ENCODE results near the gene GRK5. TPM values are rescaled to one million over a fixed set of nuclear protein-coding genes. Genes with fewer than 3 reads are reported as not detected.
A peak's percentile ranks its signal among the peaks of the same experiment; 100 is the strongest.
"Not testable (repeated sequence)": the region's sequence is repeated elsewhere in the genome, so short reads cannot be mapped to it uniquely, and the experiment has no call there.

Gene GRK5
- total RNA-seq, 1 donor from 2014 or later, result 54.1 TPM

DNA sequence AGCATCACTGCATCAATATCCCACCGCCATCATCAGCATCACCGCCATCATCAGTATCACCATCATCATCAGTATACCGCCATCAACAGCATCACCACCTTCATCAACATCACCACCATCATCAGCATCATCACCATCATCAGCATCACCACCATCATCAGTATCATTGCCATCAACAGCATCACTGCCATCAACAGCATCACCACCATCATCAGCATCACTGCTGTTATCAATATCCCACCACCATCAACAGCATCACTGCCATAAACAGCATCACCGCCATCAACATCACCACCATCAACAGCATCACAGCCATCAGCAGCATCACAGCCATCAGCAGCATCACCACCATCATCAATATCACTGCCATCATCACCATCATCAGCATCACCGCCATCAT lies 219.3 kb downstream of the GRK5 start:
- DNase-seq (ENCODE audit: low spot score), result no peak
- intact Hi-C loops (cut with DNase I), result no loop called here
- ATAC-seq, result no peak

DNA sequence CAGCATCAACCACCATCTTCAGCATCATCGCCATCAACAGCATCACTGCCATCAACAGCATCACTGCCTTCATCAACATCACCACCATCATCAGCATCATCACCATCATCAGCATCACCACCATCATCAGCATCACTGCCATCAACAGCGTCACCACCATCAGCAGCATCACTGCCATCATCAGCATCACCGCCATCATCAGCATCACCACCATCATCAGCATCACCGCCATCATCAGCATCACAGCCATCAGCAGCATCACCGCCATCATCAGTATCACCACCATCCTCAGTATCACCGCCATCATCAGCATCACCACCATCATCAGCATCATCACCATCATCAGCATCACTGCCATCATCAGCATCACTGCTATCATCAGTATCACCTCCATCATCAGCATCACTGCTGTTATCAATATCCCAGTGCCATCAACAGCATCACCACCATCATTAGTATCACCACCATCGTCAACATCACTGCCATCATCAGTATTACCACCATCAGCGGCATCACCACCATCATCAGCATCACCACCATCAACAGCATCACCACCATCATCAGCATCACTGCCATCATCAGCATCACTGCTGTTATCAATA lies 220.0 kb downstream of the GRK5 start:
- no peak for DNase-seq (ENCODE audit: low spot score)
- intact Hi-C loops (cut with DNase I), result no loop called here
- no peak for ATAC-seq

GRCh38 chr10:119428789-119429188 lies 221.4 kb downstream of the GRK5 start:
- ATAC-seq (no peak), DNase-seq (ENCODE audit: low spot score) (no peak)
- intact Hi-C loops (cut with DNase I), result no loop called here

DNA sequence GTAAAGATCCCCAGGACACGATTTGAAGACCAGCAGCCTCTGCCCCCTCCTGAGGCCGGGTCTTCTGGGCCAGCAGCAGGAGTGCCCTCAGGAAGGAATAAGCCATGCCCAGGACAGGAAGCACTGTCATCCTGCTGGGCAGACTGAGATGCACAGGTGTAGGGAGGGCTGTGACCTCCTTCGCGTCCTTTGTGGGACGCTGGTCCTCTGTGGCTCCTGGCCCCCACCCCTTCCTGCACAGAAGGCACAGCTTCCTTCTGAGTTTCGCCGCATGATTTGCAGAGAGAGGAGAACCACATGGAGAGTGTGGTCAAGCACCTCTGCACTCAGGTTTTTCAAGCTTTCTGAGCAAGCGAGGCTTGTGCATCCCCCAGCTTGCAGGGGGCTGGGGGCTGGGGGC lies 222.4 kb downstream of the GRK5 start:
- intact Hi-C loops (cut with DNase I), result no loop called here
- no peak for DNase-seq (ENCODE audit: low spot score)
- ATAC-seq, result no peak

- intact Hi-C loops (cut with DNase I), result no loop called here
- no peak for DNase-seq (ENCODE audit: low spot score)
- ATAC-seq, result no peak
Observed at GRCh38 chr10:119431034-119431772, 223.8 kb downstream of the GRK5 start.

- intact Hi-C loops (cut with DNase I), result no loop called here
- ATAC-seq (no peak), DNase-seq (ENCODE audit: low spot score) (no peak)
Observed at GRCh38 chr10:119431773-119432135, 224.4 kb downstream of the GRK5 start.

- ATAC-seq; DNase-seq (ENCODE audit: low spot score); intact Hi-C loops (cut with DNase I): not testable (repeated sequence)
Observed at GRCh38 chr10:119434942-119435341, 227.6 kb downstream of the GRK5 start.

DNA sequence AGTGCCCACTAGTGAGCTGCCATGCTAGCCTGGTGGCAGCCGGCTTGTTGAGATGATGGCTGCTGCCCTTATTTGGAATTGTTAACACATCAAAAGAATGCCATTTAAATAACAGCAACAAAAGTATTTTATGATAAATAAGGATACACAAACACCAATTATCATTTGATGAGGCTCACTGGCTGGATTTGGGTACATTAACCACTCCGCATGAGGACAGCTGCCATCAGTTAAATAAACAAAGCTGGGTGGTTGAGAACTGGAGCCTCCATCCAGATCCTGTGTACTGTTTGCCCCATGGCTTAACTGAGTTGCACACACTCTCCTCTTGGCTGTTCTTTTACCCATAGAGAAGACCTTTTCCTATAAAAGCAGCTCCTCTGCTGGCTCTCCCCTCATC lies 231.3 kb downstream of the GRK5 start:
- DNase-seq (ENCODE audit: low spot score) (no peak), ATAC-seq (no peak)
- intact Hi-C loops (cut with DNase I), result no loop called here

GRCh38 chr10:119439922-119440321 lies 232.6 kb downstream of the GRK5 start:
- intact Hi-C loops (cut with DNase I), result loop anchor here (5.0 kb wide), 1 partner anchor 233 kb away; the partner anchor contains the start of gene GRK5
- ATAC-seq, result peak; percentile 35
- DNase-seq (ENCODE audit: low spot score), result no peak

GRCh38 chr10:119441151-119441821 lies 233.9 kb downstream of the GRK5 start:
- ATAC-seq (peak; percentile 79), DNase-seq (ENCODE audit: low spot score) (peak; percentile 74)
- intact Hi-C loops (cut with DNase I), result loop anchor here (5.0 kb wide), 1 partner anchor 234 kb away; the partner anchor contains the start of gene GRK5

DNA sequence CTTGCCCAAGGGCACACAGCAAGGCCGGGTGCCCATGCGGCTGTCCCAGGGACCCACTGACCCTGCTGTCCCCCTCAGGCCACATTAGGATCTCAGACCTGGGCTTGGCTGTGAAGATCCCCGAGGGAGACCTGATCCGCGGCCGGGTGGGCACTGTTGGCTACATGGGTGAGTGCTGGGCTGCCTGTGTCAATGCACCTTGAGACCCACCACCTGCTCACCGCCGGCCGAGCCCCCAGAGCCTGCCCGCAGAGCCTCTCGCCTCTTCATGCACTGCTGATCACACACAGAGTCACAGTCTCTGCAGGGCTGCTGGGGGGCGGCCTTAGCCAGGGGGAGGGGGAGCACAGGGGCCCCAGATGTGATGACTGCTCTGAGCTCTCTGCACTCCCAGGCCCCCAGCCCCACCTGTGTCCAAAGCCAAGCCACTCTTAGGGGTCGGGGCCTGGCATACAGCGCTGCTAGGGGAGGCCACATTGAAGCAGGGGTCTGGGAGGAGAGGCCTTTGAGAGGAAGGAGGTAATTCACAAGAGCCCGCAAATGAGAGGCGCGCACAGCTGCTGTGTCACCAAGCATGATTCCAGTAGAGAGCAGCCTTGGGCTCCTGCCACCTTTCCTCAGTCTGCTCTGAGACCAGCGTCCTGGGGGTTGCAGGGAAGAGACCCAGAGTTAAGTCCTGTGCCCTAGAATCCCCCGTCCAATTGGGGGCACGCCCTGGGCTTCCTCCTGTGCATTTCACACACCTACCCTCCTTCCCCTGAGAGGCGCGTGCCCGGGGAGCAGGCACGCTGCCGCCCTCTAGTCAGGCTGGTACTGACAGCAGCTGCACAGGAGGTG lies 234.8 kb downstream of the GRK5 start:
- DNase-seq (ENCODE audit: low spot score) (no peak), ATAC-seq (no peak)
- intact Hi-C loops (cut with DNase I), result loop anchor here (5.0 kb wide), 1 partner anchor 235 kb away; the partner anchor contains the start of gene GRK5

- intact Hi-C loops (cut with DNase I), result loop anchor here (5.0 kb wide), 1 partner anchor 235 kb away; the partner anchor contains the start of gene GRK5
- DNase-seq (ENCODE audit: low spot score) (no peak), ATAC-seq (no peak)
Observed at GRCh38 chr10:119442758-119443060, 235.3 kb downstream of the GRK5 start.

DNA sequence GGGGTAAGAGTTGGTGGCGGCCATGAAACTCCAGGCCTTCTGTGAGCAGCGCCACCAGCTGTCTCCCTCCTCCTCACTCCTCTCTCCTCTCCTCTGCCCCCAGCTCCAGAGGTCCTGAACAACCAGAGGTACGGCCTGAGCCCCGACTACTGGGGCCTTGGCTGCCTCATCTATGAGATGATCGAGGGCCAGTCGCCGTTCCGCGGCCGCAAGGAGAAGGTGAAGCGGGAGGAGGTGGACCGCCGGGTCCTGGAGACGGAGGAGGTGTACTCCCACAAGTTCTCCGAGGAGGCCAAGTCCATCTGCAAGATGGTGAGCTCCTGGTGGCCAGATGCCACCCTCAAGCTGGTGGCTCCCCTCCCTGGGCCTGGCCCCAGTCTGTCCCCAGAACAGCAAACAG lies 236.1 kb downstream of the GRK5 start:
- intact Hi-C loops (cut with DNase I), result loop anchor here (5.0 kb wide), 1 partner anchor 236 kb away; the partner anchor contains the start of gene GRK5
- DNase-seq (ENCODE audit: low spot score), result no peak

GRCh38 chr10:119443970-119444660 lies 236.7 kb downstream of the GRK5 start:
- ATAC-seq (no peak), DNase-seq (ENCODE audit: low spot score) (no peak)
- intact Hi-C loops (cut with DNase I), result loop anchor here (5.0 kb wide), 1 partner anchor 237 kb away; the partner anchor contains the start of gene GRK5

More for the DNA sequence above, 236.1 kb downstream of the GRK5 start:
- no peak for ATAC-seq

DNA sequence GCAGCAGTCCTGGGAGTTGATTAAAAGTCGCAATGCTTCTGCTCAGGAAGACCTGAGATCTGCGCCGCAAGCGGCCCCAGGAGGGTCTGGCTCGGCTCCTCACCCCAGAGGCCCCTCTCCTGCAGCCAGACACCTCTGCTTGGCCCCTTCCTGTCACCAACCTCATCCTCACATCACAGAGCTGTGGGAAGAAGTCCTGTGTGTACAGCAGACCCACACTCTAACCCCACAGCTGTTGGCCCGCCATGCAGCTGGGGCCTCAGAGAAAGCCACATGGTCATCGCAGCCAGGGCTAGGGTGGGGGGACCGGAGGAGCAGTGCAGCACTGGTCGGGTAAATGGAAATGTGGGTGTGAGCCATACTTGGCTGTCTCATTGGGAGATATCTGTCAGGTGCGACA lies 237.5 kb downstream of the GRK5 start:
- no peak for ATAC-seq

DNA sequence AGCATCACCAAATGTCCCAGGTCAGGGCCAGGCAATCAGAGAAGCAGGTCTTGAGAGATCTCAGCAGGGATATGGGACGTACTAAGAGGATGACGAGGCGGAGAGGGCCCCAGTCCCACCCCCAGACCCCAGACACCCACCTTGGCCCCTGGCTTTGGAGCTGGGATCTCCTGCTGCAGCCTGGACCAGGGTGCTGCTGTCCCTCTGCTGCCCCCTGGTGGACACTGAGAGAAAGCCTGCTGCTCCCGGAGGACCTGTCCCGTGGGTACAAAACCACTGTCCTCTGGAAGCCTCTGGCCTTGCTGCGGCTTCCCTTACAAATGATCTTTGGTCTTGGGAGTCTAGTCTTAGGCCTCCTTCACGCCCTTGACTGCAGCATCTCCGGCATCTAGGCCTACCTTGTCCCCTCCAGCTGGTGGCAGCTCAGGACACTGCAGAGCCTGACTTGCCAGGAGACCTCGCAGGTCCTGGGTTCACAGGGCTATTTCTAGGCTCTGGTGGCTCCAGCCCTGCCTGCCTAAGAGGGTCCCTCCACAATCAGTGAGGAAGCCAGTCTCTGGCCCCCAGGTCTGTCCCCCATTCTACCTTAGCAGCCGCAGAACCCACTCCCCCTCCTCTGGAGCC lies 238.1 kb downstream of the GRK5 start:
- peak; percentile 95 for DNase-seq (ENCODE audit: low spot score)

More for the DNA sequence above, 237.5 kb downstream of the GRK5 start:
- intact Hi-C loops (cut with DNase I), result loop anchor here (5.0 kb wide), 1 partner anchor 238 kb away; the partner anchor contains the start of gene GRK5
- no peak for DNase-seq (ENCODE audit: low spot score)

GRCh38 chr10:119445935-119446317 lies 238.6 kb downstream of the GRK5 start:
- ATAC-seq (no peak), DNase-seq (ENCODE audit: low spot score) (no peak)
- intact Hi-C loops (cut with DNase I), result no loop called here

More for the DNA sequence above, 238.1 kb downstream of the GRK5 start:
- peak; percentile 71 for ATAC-seq
- intact Hi-C loops (cut with DNase I), result no loop called here

Measured in sciatic nerve (tissue), 2 donors.